CD4-positive, alpha-beta T cell (primary cell): ENCODE measurements around the gene ABHD1. TPM values are rescaled to one million over a fixed set of nuclear protein-coding genes. Genes with fewer than 3 reads are reported as not detected.

Experiments
- ATAC-seq: fragments of 200-7000 bp; cut with Tn5 transposase; one replicate; pipeline ENCODE4 v1.10.0; 2022; ENCODE audit warnings: mild to moderate bottlenecking; ENCODE audit not compliant: poor library complexity
- CTCF ChIA-PET: fragments of 350-600 bp; sonication (Branson Sonifier 250); formaldehyde crosslinking; loops from one replicate; lab custom pipeline; 2021; ENCODE audit warnings: antibody characterized with exemption, inconsistent platforms; lab: Charles Lee
- POLR2A ChIA-PET: fragments of 350-600 bp; sonication (Branson Sonifier 250); formaldehyde crosslinking; loops from one replicate; lab custom pipeline; 2021; ENCODE audit warnings: antibody characterized with exemption, inconsistent platforms; lab: Charles Lee
- DNase-seq, 14 experiments: peaks; one replicate each; pipeline ENCODE4 v3.0.0-alpha.2; 2013 to 2020; ENCODE audit warnings: mixed read lengths in 2 of 14
- H3K27ac ChIP-seq, 2 donors: one replicate each; pipeline versions ENCODE4 v1.5.1 to v1.7.0; 2013; ENCODE audit warnings: low read length in 2 of 2, low read depth in 1 of 2, mild to moderate bottlenecking in 1 of 2
- H3K27me3 ChIP-seq, 2 experiments: 1 replicate in 1 of 2; 2 replicates in 1 of 2; pipeline versions ENCODE4 v1.6.1 to v1.7.0; 2013; ENCODE audit warnings: low read length in 2 of 2, control low read depth in 1 of 2, mild to moderate bottlenecking in 1 of 2, moderate library complexity in 1 of 2; ENCODE audit not compliant: insufficient read depth in 2 of 2, control insufficient read depth in 1 of 2
- H3K36me3 ChIP-seq: one replicate; pipeline ENCODE4 v1.6.1; 2013; ENCODE audit warnings: low read length, control low read depth; ENCODE audit not compliant: insufficient read depth
- H3K4me1 ChIP-seq: one replicate; pipeline ENCODE4 v1.6.1; 2013; ENCODE audit warnings: low read length, control low read depth; ENCODE audit not compliant: insufficient read depth
- H3K4me3 ChIP-seq: one replicate; pipeline ENCODE4 v1.5.1; 2013; ENCODE audit warnings: mild to moderate bottlenecking, low read length, moderate library complexity
- H3K9me3 ChIP-seq, 2 experiments: 1 replicate in 1 of 2; 2 replicates in 1 of 2; pipeline versions ENCODE4 v1.6.1 to v1.7.0; 2013; ENCODE audit warnings: low read length in 2 of 2, mild to moderate bottlenecking in 2 of 2, control low read depth in 1 of 2, moderate library complexity in 1 of 2; ENCODE audit not compliant: control insufficient read depth in 1 of 2, insufficient read depth in 1 of 2
- H3K27ac Mint-ChIP-seq: one replicate; pipeline ENCODE4 v1.8.0; 2020; ENCODE audit warnings: mixed read lengths
- H3K27me3 Mint-ChIP-seq: one replicate; pipeline ENCODE4 v1.8.0; 2021; ENCODE audit warnings: mixed read lengths
- H3K36me3 Mint-ChIP-seq: one replicate; pipeline ENCODE4 v1.8.0; 2021; ENCODE audit warnings: low read depth, mixed read lengths
- H3K4me1 Mint-ChIP-seq: one replicate; pipeline ENCODE4 v1.8.0; 2021; ENCODE audit warnings: low read depth, mixed read lengths
- H3K4me3 Mint-ChIP-seq: one replicate; pipeline ENCODE4 v1.8.0; 2020; ENCODE audit warnings: mild to moderate bottlenecking, mixed read lengths
- H3K9me3 Mint-ChIP-seq: one replicate; pipeline ENCODE4 v1.8.0; 2020; ENCODE audit warnings: mixed read lengths
- CTCF ChIP-seq: fragments of 200-600 bp; IDR thresholded peaks from one replicate; pipeline ENCODE4 v1.8.0; 2022; ENCODE audit warnings: antibody characterized with exemption, mild to moderate bottlenecking
- intact Hi-C, 2 experiments: fragments of 100-400 bp; cut with DNase I in 1 of 2; cut with micrococcal nuclease in 1 of 2; formaldehyde crosslinking; loops; one replicate each; pipeline versions ENCODE4 v1.15.1 to v1.9.0; 2023 to 2025; cut with DNase I, micrococcal nuclease
- total RNA-seq, 174 experiments: library from RNA in 2 of 174; stranded (reverse) in 2 of 174; gene quantifications; one replicate each; pipeline ENCODE4 v1.2.3 and lab custom pipeline; 2021 to 2026

ABHD1 gene
- total RNA-seq, 2 experiments from 2014 or later = 1.0 to 1.3 TPM

GRCh38 chr2:27135478-27135955, 11.9 kb downstream of the ABHD1 start:
- no peak for TF ChIP-seq CTCF
- no peaks in the 10 kb centered on the region for H3K9me3 ChIP-seq
- CTCF ChIA-PET = interaction anchor here (1.0 kb wide), 1 partner anchor 12 kb away, joined by 5 read pairs; the partner anchor contains the start of gene ABHD1
- peaks cover 24% of the 10 kb centered on the region for H3K36me3 ChIP-seq
- intact Hi-C loops = loop anchor here in 1 of 2 experiments (2.0 to 5.0 kb wide), 3 partner anchors 77 to 242 kb away; partner anchors contain the start of genes ATRAID, SLC5A6 and TMEM214
- Mint-ChIP-seq H3K36me3 (peaks cover 24% of the 10 kb centered on the region), H3K27ac (peak overlapping the region; percentile 94), H3K27me3 (no peaks in the 10 kb centered on the region), H3K9me3 (no peaks in the 10 kb centered on the region), H3K4me1 (peaks cover 19% of the 10 kb centered on the region), H3K4me3 (peak overlapping the region; percentile 98)
- H3K4me3 ChIP-seq = no peak overlapping the region
- H3K4me1 ChIP-seq = peaks cover 30% of the 10 kb centered on the region
- POLR2A ChIA-PET = interaction anchor here (1.8 to 3.8 kb wide), 3 partner anchors 12 to 85 kb away, joined by 6 to 56 read pairs (median 27); partner anchors contain the start of genes ABHD1, AGBL5, ATRAID and SLC5A6
- no peaks in the 10 kb centered on the region for H3K27me3 ChIP-seq
- DNase-seq (no peak), ATAC-seq (no peak)
- H3K27ac ChIP-seq = no peak overlapping the region

GRCh38 chr2:27136751-27137150, 13.1 kb downstream of the ABHD1 start:
- H3K4me1 ChIP-seq = peaks cover 27% of the 10 kb centered on the region
- Mint-ChIP-seq H3K9me3 (no peaks in the 10 kb centered on the region), H3K36me3 (peaks cover 16% of the 10 kb centered on the region), H3K27me3 (no peaks in the 10 kb centered on the region), H3K27ac (no peak overlapping the region), H3K4me1 (peaks cover 19% of the 10 kb centered on the region), H3K4me3 (no peak overlapping the region)
- DNase-seq = no peak
- TF ChIP-seq CTCF = no peak
- H3K27me3 ChIP-seq = no peaks in the 10 kb centered on the region
- CTCF ChIA-PET = interaction anchor here (0.6 to 1.0 kb wide), 2 partner anchors 13 to 33 kb away, joined by 5 read pairs; partner anchors contain the start of gene ABHD1
- H3K36me3 ChIP-seq = peaks cover 12% of the 10 kb centered on the region
- H3K4me3 ChIP-seq = no peak overlapping the region
- intact Hi-C loops = loop anchor here in 1 of 2 experiments (5.0 kb wide), 1 partner anchor 241 kb away; no protein-coding TSS in a partner anchor
- H3K9me3 ChIP-seq = no peaks in the 10 kb centered on the region
- H3K27ac ChIP-seq = no peak overlapping the region
- ATAC-seq = no peak
- POLR2A ChIA-PET = no interaction called here

- H3K27me3 ChIP-seq = no peaks in the 10 kb centered on the region
- no peak overlapping the region for H3K27ac ChIP-seq
- Mint-ChIP-seq H3K4me3 (no peak overlapping the region), H3K27ac (no peak overlapping the region), H3K27me3 (no peaks in the 10 kb centered on the region), H3K36me3 (peaks cover 15% of the 10 kb centered on the region), H3K9me3 (no peaks in the 10 kb centered on the region), H3K4me1 (peaks cover 19% of the 10 kb centered on the region)
- H3K9me3 ChIP-seq = no peaks in the 10 kb centered on the region
- no peak for TF ChIP-seq CTCF
- no peak for ATAC-seq
- H3K4me3 ChIP-seq = no peak overlapping the region
- H3K36me3 ChIP-seq = peaks cover 5% of the 10 kb centered on the region
- POLR2A ChIA-PET = no interaction called here
- intact Hi-C loops = loop anchor here in 1 of 2 experiments (5.0 kb wide), 1 partner anchor 240 kb away; no protein-coding TSS in a partner anchor
- H3K4me1 ChIP-seq = peaks cover 22% of the 10 kb centered on the region
- DNase-seq = no peak
- CTCF ChIA-PET = no interaction called here
These were observed 13.8 kb downstream of the ABHD1 start for GRCh38 chr2:27137322-27137935.
